NCI-H774 (cell line): ENCODE measurements around the gene CCN5.
"Not testable (repeated sequence)": the region's sequence is repeated elsewhere in the genome, so short reads cannot be mapped to it uniquely, and the experiment has no call there.

Experiments
- DNase-seq: peaks from one replicate; lab custom pipeline; 2025; lab: John Stamatoyannopoulos, UW

The CCN5 gene, protein sequence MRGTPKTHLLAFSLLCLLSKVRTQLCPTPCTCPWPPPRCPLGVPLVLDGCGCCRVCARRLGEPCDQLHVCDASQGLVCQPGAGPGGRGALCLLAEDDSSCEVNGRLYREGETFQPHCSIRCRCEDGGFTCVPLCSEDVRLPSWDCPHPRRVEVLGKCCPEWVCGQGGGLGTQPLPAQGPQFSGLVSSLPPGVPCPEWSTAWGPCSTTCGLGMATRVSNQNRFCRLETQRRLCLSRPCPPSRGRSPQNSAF

DNA sequence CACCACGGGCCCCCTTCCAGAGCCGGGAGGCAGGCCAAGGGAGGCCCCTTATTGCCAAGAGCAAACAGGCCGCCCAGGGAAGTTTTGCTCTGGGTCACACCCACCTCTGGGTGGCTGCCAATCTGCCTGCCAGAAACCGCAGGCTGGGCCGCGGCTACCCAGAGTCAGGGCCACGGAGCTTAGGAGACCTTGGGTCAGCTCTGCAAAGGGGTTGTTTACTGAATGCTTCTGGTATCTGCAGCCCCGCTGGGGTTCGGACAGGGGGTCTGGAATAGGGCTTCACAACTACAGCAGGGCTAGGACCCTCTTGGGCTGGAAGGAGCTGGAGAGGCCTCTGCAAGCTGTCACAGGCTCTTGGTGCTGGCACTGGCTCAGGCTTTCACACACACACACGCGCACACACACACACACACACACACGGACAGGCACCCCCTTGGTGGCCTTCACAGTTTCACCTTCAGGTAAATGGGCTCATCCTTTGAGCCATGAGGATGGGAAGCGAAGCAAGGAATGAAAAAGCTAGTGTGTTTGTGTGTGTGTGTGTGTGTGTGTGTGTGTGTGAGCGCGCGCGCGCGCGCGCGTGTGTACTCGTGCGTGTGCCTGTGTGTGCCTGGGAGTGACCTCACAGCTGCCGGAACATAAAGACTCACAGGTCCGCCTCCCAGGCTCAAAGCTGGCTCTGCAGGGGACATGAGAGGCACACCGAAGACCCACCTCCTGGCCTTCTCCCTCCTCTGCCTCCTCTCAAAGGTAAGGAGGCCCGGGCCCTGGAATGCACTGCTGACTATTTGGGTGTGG lies at the start of gene CCN5:
Gene CCN5 (plus strand): TSS at position 669 of the 798 bp plus-strand sequence. CDS start 22 bp downstream, at position 691.
- no peak for DNase-seq

DNA sequence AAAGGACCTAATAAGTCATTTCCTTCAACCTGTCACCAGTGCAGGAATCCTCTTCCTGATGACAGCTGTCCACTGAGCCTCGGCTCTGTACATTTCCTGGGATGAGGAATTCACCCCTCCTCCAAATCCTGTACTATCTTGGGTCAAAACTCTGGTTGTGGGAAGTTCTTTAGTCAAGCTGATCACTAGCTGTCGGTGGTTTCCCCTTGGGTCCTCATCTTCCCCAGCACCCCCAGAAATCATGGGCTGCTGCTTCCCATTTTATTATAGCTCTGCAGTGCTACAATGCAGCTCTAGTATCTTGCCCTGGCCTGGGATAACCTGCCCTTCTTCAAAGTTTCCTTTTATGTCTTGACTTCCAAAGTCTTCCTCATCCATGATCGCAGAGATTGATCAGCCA lies 49.1 kb upstream of the CCN5 start:
- DNase-seq, result no peak

DNA sequence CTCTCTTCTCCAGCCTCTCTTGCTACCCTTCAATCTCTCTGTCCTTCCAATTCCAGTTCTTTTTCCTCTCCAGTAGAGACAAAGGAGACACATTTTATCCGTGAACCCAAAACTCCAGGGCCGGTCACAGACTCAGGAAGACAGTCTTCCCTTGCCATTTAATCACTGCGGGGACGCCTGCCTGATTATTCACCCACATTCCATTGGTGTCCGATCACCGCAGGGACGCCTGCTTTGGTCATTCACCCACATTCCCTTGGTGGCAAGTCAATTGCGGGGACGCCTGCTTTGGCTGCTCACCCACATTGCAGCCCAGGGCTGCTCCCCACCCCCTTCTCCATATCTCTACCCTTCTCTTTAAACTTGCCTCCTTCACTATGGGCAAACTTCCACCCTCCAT lies 44.3 kb upstream of the CCN5 start:
- DNase-seq, result not testable (repeated sequence)

DNA sequence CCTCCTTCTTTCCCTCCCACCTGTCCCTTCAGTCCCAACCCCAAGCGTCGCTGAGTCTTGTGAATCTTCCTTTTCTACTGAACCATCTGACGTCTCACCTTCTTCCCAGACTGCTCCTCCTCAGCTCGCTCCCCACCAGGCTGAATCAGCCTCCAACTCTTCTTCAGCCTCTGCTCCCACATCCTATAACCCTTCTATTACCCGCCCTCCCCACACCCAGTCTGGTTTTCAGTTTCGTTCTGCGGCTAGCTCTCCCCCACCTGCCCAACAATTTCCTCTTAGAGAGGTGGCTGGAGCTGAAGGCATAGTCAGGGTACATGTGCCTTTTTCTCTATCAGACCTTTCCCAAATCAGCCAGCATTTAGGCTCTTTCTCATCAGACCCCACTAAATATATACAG lies 43.6 kb upstream of the CCN5 start:
- DNase-seq, result not testable (repeated sequence)

DNA sequence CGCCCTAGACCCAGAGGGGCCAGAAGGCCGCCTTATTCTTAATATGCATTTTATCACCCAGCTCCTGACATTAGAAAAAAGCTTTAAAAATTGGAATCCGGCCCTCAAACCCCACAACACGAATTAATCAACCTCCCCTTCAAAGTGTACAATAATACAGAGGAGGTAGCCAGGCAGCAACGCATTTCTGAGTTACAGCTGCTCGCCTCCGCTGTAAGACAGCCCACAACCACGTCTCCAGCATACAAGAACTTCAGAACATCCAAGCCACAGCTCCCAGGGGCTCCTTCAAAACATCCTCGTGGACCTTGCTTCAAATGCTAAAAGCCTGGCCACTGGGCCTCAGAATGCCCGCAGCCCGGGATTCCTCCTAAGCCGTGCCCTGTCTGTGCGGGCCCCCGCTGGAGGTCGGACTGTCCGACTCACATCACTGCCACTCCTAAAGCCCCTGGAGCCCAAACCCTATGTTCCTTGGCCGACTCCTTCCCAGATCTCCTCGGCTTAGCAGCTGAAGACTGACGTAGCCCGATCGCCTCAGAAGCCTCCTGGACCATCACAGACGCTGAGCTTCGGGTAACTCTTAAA lies 42.8 kb upstream of the CCN5 start:
- DNase-seq, result not testable (repeated sequence)

DNA sequence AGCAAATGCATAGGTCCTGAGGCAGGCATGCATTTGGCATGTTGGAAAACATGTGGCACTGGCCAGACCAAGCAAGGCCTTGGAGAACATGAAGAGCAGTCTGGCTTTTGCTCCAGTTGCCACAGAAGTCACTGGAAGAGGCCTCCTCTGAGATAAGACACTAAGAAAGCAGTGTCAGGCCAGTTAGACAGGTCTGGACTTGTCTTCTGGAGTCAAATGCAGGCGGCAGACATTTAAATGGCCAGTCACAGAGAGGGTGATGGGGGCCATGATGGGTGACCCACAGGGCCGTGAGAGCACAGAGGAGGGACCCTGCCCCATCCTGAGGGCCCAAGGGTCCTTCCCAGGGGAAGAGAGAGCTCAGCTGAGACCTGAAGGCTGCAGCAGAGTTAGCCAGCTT lies 36.9 kb upstream of the CCN5 start:
- DNase-seq, result no peak

DNA sequence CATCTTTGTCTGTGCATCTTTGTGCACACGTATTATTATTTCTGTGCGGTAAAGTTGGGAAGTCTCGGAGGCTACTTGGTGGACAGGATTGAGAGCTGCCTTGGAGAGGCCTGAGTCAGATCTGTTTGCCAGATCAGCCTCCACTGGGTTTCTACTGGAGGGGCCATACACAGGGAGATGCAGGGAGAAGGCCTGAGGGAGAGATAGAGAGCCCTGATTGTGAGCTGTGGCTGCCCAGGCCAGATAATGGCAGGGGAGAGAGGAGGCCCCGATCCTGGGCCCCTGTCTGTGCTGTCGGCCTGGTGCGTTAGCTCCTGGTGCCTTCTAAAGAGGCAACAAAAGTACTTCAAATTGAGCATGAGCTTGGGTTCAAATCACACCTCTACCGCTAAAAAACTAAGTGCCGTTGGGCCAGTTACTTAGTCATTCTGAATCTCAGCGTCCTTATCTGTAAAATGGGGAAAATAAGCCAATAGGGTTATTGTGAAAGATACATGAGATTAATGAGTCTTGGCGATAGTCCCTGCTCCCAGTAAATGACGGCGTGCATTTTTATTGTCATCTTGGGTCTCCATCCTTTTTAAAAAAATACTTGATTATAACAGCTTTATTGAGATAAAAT lies 36.1 kb upstream of the CCN5 start:
- no peak for DNase-seq

DNA sequence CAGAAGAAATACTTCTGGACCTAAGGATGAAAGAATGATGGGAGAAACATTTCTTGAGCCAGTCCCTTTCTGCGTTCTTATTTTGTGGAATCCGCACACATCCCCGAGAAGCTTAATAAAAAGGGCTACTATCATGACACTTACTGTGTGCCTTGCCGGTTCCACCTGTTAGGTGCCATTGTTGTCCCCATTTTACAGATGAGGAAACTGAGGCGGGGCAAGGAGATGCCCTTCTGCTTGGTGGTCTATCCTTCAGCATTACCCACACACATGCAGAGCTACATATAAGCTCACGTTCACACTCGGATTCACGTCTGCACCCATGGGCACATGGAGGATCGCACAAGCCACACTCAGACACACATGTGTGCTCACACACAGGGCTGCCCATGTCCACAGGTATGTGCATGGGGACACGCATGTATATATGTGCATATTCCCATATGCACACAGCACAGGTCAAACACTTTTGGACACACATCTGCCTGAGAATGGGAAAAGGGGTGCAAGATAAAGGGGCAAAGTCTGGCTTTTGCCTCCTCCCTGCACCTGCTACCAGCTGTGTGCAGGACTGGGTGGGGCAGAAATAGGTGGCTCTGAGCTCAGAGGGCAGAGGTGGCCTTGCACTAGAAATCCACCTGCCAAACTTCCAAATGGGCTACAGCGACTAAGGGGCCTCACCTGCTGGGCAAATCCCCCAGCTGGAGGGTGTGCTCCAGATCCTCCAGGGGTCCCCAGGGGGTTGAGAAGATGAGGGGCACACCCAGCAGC lies 33.2 kb upstream of the CCN5 start:
- DNase-seq, result no peak

DNA sequence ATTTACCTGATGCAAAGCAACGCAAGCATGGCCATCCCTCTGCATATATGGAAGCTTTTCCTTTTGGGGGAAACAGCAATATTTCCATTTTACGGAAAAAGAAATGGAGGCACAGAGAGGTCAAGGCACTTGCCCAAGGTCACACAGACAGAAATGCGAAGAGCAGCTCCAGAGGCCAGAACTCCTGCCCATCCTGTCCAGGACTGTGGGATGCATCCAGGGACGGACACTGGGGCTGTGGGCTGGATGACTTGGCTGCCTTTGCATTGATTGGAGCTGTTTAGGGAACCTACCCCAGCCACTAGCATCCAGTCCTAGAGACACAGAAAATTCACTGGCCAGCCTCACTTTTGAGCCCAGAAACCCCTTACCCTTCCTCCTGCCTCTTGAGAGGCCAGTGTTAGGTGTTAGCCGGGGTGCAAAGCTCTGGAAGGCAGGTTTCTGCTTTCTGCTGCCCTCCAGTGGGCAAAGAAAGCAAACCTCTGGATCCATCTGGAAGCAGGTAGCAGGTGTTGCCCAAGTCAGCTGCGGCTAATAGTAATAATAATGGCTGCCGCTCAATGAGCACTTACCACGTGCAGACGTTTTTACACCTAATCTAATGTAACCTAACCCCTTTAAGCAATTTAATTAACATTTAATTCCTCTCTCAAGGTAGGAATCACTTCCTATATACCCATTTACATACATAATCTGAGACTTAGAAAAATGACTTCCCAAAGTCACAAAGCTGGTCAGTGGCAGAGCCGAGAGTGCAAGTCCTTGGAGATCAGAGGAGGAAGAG lies 31.7 kb upstream of the CCN5 start:
- peak; percentile 56 for DNase-seq

DNA sequence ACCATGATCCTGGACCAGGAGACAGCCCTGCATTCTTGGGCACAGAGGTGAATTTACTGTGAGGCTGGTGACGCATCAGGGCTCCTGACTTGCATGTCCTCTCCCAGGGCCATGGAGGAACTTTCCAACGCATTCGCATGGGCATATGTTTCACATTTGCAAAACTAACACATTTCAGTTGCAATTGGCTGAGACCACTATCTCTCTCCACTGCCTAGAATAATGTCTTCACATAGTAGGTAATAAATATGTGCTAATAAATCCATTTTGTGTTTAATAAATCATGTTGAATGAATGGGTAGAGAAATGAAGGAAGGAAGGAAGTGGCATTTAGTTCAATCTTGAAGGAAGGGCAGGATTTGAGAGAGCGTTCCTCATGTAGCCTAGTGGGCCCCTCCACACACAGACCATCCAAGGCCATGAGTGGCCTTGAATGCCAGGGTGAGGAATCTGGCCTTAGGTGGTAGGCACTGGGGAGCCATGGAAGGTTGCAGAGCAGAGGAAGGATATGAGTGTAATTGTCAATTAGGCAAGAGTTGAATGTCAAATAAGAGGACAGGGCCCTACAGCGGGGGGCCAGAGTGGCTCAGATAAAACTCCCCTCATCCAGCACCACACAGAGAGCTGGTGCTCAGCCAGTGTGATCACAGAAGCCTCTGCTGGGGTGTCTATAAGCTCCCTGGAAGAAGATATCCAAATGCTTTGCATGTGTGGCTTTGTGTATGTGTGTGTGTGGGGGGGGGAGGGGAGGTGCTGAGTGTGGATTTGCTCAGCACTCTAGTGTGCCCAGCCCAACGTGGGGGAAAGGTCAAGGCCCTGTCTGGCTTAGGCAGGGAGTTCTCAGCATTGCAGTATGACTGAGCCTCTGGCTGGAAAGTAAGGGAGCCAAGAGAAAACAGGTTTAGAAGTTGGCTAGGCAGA lies 30.9 kb upstream of the CCN5 start:
- DNase-seq, result no peak

DNA sequence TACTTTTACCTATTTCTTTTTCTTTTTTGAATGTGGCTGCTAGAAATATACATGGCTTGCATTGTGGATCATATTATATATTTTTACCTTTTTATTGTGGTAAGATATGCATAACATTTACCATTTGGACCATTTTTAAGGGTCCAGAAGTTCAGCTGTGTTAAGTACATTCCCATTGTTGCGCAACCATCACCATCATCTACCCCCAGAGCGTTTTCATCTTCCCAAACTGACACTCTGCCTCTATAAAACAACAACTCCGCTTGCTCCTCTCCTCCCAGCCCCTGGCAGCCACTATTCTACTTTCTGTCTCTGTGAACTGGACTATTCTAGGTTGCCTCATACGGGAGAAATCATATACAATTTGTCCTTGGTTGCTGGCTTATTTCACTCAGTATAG lies 28.2 kb upstream of the CCN5 start:
- no peak for DNase-seq

DNA sequence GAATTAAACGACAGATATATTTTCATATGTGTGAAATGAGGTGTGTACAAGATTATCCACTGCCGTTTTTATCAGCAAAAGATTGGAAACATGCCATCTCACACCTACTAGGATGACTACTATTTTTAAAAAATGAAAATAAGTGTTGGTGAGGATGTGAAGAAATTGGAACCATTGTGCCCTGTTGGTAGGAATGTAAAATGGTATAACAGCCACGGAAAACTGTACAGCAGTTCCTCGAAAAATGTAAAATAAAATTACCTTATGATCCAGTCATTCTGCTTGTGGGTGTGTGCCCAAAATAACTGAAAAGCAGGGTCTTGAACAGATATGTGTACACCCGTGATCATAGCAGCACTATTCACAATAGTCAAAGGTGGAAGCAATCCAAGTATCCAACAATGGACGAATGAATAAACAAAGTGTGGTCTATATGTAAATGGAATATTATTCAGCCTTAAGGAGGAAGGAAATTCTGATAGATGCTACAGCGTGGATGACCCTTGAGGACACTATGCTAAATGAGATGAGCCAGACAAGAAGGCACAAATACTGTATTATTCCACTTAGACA lies 27.0 kb upstream of the CCN5 start:
- DNase-seq, result no peak

DNA sequence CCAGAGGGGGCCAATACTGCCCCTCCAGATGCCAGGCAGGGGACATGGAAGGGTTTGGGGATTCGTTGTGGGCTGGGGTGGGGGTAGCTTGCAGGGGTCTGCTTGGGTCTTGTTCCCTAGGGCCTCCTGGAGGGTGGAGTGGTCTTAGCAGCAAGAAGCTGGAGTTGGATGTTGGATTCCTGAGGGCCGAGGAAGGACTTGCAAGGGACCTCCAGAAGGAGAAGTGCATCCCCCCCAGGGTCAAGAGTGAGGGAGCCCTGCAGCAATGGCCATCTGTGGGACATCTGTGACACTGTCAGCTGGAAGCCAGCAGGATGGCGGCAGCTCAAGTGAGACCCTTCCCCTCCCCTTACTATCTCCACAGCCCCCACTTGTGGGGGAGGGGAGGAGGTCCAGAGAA lies 25.4 kb upstream of the CCN5 start:
- no peak for DNase-seq

DNA sequence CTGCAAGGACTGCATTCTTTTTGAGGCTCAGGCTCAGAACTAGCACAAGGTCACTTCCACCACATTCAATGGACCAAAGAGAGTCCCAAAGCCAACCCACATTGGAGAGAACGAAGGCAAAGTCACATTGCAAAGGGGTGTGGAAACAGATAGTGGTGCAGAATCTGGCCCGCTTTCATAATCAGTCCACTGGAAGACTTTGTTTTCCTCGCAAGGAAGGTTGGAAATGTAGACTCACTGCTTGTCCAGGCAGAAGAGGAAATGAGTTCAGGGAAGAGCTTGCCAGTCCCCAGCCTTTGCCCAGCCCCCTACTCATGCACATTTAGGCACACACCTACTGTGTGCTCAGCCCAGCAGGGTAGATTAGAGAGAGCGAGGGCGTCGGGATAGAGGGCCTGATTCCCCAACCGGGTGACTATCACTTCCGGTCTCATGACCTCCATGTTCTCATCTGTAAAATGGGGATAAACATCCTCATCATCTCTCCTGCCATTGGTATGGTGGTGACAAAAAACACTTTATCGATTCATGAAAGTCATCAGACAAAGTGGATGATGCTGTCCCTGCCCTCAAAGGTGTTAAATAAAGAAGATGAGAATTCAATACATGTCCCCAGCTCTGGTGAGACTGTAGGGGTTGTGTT lies 24.3 kb upstream of the CCN5 start:
- no peak for DNase-seq

DNA sequence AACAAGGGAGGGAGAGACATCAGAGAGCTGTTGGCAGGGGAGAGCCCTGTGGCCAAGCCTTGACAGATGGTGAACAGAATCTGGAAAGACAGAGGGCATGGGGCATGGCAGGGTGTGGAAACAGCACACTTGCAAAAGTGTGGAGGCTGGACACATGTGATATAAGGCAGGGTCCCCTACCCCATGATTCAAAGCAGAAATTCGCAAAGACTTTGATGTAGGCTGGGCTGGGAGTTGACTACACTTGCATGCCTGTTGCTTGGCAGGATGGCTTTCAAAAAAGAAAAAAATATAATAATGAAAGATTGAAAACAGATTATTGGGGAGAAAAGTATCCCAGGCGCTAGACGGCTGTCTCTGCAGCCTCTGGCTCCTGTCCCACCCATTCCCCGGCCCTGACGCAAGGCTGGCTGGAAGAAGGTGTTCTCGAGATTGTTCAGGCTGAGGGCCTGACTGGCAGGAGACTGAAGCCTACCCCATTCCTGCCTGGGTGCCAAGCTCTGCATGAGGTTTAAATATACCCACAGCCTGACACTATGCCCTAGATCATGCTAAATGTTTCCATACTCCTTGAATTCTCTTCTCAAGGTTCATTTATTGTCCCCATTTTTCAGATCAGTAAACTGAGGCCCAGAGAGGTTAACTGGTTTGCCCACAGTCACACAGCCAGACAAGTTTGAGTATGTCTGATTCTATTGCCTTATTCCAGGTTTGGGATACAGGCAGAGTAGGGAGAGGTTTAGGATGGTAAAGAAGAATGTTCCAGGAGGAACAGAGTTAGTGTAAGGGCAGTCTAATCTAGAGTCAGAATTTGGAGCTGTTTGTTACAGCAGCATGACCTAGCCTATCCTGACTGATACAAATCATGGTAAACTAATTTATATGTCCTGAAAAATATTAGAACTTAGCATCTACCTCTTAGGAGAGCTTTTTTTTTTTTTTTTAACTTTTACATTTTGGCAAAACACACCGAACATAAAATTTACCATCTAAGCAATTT lies 23.4 kb upstream of the CCN5 start:
- no peak for DNase-seq

DNA sequence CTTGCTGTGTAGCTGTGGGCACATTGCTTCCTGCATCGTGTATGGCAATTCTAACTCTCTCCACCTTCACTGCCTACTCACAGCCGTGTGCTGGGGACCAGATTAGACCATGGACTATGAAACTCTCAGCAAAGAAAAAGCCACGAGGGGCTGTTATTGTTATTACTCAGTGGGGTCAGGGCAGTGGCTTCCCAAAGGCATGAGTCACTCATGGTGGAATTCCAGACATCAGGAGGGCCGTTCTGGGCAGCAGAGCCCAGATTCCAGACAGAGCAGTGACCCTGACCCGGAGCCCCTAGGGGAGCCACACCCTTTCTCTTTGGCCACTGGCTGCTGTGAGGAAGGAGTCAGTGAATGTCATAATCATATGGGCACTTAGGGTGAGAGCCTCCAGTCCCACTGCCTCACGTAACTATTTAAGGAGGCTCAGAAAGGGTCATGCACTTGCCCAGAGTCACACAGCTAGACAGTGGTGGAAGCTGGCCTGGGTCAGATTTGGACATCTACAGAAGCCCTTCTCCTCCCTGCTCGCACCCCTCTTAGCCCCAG lies 22.2 kb upstream of the CCN5 start:
- no peak for DNase-seq

DNA sequence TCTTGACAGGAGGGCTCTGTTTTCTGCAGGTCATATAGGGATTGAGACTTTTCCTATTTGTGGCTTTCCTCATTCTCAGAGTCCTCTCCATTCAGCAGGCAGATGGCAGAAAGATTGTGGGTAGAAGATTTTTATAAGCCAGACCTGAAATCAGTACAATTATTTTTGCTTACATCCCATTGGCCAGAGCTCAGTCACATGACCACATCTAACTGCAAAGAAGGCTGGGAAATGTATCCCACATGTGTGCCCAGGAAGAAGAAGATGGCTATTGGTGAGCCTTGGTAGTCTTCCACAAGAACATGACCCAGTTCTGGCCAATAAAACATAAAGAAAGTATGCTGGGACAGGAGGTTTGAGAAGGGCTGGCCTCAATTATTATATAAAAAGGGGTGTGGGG lies 21.5 kb upstream of the CCN5 start:
- no peak for DNase-seq

DNA sequence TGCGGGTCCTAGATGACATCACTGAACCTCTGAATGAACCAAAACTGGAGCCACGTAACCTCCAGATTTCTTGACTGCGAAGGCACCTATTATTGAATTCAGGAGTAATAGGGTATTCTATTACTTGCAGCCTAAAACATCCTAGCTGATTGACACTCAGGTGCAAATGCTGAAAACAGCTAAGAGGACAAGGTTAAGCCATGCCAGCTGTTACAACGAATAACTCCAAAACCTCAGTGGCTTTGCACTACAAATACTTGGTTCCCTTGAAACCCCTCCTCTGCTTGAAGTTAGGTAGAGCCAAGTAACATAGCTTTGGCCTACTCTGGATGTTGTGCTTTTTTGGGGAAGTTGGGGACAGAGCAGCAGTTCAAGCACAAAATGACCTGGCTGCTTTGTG lies 21.0 kb upstream of the CCN5 start:
- DNase-seq, result no peak
